ENCODE measurements around the gene TADA2A. TPM values are rescaled to one million over a fixed set of nuclear protein-coding genes. Genes with fewer than 3 reads are reported as not detected.
A peak's percentile ranks its signal among the peaks of the same experiment; 100 is the strongest.

Gene TADA2A
- total RNA-seq, 1 experiment from 2014 or later: 24.6 TPM

DNA sequence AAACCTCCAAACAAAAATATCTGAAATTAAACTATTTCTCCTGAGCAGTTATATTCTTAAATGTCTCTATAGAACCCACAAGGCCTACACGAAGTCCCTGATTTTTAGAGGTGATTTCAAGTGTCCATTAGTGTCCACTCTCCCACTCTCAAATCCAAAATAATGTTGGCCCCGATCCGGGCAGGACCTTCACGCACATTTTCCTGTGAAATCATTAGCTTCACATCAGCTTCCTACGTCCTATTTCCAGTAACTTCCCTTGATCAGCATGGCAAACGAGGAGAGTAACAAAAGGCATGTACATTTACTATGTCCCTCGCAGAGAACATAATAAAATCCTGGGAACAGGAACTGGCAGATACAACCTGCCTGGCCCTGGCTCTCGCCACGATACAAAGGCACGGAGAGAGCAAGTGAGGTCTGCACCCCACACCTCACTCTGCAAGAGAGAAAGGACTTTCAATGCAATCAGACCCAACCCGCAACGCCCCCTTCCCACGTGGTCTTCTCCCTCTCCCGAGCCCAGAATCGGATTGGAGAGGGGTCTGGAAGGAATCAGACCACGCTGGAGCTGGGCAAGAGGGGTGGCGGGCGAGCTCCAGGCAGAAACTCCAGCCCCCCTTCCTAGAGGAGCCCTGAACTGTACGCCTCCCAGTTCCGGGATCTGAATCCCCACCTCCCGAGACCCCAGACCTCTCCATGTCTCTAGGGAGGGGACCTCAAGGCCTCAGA lies 48.4 kb upstream of the TADA2A start:
- RAD21 ChIA-PET (ENCODE audit: low non-redundant PET in 1 of 2, low total read pairs in 2 of 2, uncharacterized antibody in 2 of 2, unreplicated experiment in 2 of 2): no interaction called here
- DNase-seq (ENCODE audit: low read depth, low spot score) (no peak), ATAC-seq (peak; percentile 12)
- Histone ChIP-seq H3K27ac (ENCODE audit: low read depth, low read length) (peak overlapping the region; percentile 86), H3K4me1 (ENCODE audit: control insufficient read depth in 1 of 2, insufficient read depth in 2 of 2, low read length in 2 of 2) (peaks cover 29 to 32% of the 10 kb centered on the region in 2 experiments), H3K27me3 (ENCODE audit: insufficient read depth, low read length) (no peaks in the 10 kb centered on the region), H3K4me3 (replicated peaks in 1 of 2; ENCODE audit: low read depth in 1 of 2, low read length in 2 of 2) (peak overlapping the region; percentile 93 to 96), H3K36me3 (ENCODE audit: control insufficient read depth in 1 of 2, insufficient read depth in 2 of 2, low read length in 2 of 2) (peaks cover 2 to 7% of the 10 kb centered on the region in 2 experiments; a peak in 1 of 4 replicates), H3K4me2 (ENCODE audit: low read length) (peak overlapping the region; percentile 84), H4K20me1 (ENCODE audit: insufficient read depth) (peaks cover 10% of the 10 kb centered on the region; the same call in 1 of the 2 replicates), H3K9me3 (ENCODE audit: control insufficient read depth in 1 of 2, insufficient read depth in 1 of 2, low read depth in 1 of 2, low read length in 2 of 2) (no peaks in the 10 kb centered on the region), H2AFZ (ENCODE audit: low read depth, low read length, poor library complexity, severe bottlenecking) (no peak overlapping the region), H3K9ac (ENCODE audit: low read length) (peak overlapping the region; percentile 99), H3K79me2 (ENCODE audit: insufficient read depth, low read length) (peaks cover 55% of the 10 kb centered on the region), H3K9me2 (ENCODE audit: insufficient read depth) (no peaks in the 10 kb centered on the region)
- intact Hi-C loops (cut with micrococcal nuclease): loop anchor here (5.0 kb wide), 1 partner anchor 39 kb away; no protein-coding TSS in a partner anchor
- no TSS peak for BruUV-seq (replicated peaks)
- TF ChIP-seq JUND (IDR thresholded peaks at IDR 0.05) (no peak), ELF1 (IDR thresholded peaks at IDR 0.05; ENCODE audit: borderline replicate concordance, low read depth) (no peak)
- CTCF ChIA-PET: interaction anchor here (0.6 to 1.3 kb wide), 4 partner anchors 15 to 251 kb away, joined by 3 to 8 read pairs (median 4); partner anchors contain the start of gene SYNRG
- POLR2A ChIA-PET: interaction anchor here (0.5 to 1.2 kb wide), 14 partner anchors 9 to 822 kb away, joined by 3 to 11 read pairs (median 4); partner anchors contain the start of gene C17orf78

DNA sequence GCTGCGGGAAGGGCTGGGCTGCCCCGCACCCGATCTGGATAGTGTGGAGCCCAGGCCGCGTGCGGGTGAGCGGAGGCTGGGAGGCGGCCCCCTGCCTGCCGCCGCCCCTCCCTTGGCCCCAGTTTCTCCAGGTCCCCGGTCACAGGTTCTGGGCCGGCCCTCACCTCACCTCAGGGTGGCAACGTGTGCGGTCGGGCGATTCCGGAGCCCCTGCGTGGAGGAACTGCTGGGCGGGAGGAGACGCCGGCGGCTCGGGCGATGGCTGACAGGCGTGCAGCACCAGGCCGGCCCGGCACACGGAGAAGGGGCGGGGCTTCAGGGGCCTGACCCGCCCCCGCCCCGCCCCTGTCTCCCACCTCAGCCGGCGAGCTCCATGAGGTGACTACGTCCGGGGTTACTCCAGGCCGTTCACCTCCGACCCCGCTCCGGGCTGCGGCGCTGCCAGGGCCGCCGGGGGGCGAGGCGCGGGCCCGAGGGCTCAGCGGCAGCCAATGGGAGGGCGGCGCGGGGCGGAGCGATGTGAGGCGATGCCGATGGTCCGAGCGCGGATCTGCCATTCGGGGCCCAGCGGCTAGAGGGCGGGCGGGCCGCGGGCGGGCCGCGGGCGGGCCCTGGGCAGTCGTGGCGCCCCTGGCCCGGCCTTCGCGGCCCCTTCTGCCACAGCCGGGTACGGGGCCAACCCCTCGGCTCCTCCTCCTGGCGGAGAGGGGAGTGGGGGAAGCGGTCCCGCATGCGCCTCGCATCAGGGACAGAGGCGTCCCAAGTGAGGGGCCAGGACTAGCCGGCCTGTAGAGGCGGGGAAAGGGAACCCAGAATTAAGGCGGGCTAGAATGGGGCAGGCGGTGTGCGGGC lies 47.6 kb upstream of the TADA2A start:
- POLR2A ChIA-PET: interaction anchor here (0.5 to 1.2 kb wide), 16 partner anchors 8 to 823 kb away, joined by 3 to 11 read pairs (median 4); partner anchors contain the start of gene C17orf78
- Histone ChIP-seq H3K4me3 (replicated peaks in 1 of 2; ENCODE audit: low read depth in 1 of 2, low read length in 2 of 2) (peak overlapping the region; percentile 93 to 96), H3K9me2 (ENCODE audit: insufficient read depth) (no peaks in the 10 kb centered on the region), H3K9ac (ENCODE audit: low read length) (peak overlapping the region; percentile 99), H3K79me2 (ENCODE audit: insufficient read depth, low read length) (peaks cover 48% of the 10 kb centered on the region), H3K4me1 (ENCODE audit: control insufficient read depth in 1 of 2, insufficient read depth in 2 of 2, low read length in 2 of 2) (peaks cover 29 to 32% of the 10 kb centered on the region in 2 experiments), H3K27ac (ENCODE audit: low read depth, low read length) (peak overlapping the region; percentile 86), H3K4me2 (ENCODE audit: low read length) (peak overlapping the region; percentile 84), H4K20me1 (ENCODE audit: insufficient read depth) (peaks cover 5% of the 10 kb centered on the region; the same call in 1 of the 2 replicates), H3K9me3 (ENCODE audit: control insufficient read depth in 1 of 2, insufficient read depth in 1 of 2, low read depth in 1 of 2, low read length in 2 of 2) (no peaks in the 10 kb centered on the region), H2AFZ (ENCODE audit: low read depth, low read length, poor library complexity, severe bottlenecking) (no peak overlapping the region), H3K27me3 (ENCODE audit: insufficient read depth, low read length) (no peaks in the 10 kb centered on the region), H3K36me3 (ENCODE audit: control insufficient read depth in 1 of 2, insufficient read depth in 2 of 2, low read length in 2 of 2) (peaks cover 2% of the 10 kb centered on the region in 2 experiments; a peak in 1 of 4 replicates)
- intact Hi-C loops (cut with micrococcal nuclease): loop anchor here (5.0 kb wide), 1 partner anchor 38 kb away; no protein-coding TSS in a partner anchor
- BruUV-seq (replicated peaks): no TSS peak
- CTCF ChIA-PET: interaction anchor here (0.6 to 1.3 kb wide), 4 partner anchors 14 to 250 kb away, joined by 3 to 8 read pairs (median 4); partner anchors contain the start of gene SYNRG
- ATAC-seq: peak; percentile 95
- peak; percentile 86 for DNase-seq (ENCODE audit: low read depth, low spot score)
- RAD21 ChIA-PET (ENCODE audit: low non-redundant PET in 1 of 2, low total read pairs in 2 of 2, uncharacterized antibody in 2 of 2, unreplicated experiment in 2 of 2): no interaction called here
- TF ChIP-seq TCF7L2 (IDR thresholded peaks at IDR 0.05; ENCODE audit: borderline replicate concordance, extremely low read depth, insufficient read depth, insufficient read length) (peak; percentile 11), FOSL1 (IDR thresholded peaks at IDR 0.05; ENCODE audit: low read depth) (no peak), CBX3 (IDR thresholded peaks at IDR 0.05; ENCODE audit: low read depth) (no peak), SIN3A (IDR thresholded peaks at IDR 0.05; ENCODE audit: low read depth) (peak; percentile 50; the same call in 1 of the 2 replicates), EGR1 (IDR thresholded peaks at IDR 0.05; ENCODE audit: low read depth) (no peak), SRF (IDR thresholded peaks at IDR 0.05; ENCODE audit: low read depth) (no peak), SP1 (IDR thresholded peaks at IDR 0.05; ENCODE audit: low read depth) (peak; percentile 64), POLR2AphosphoS5 (IDR thresholded peaks at IDR 0.05; ENCODE audit: low read depth, low read length) (peak; percentile 76), YY1 (IDR thresholded peaks at IDR 0.05; ENCODE audit: extremely low read depth, insufficient replicate concordance, low read depth, low read length) (peak; percentile 14), CEBPB (IDR thresholded peaks at IDR 0.05; ENCODE audit: low read depth) (no peak), ZFX (IDR thresholded peaks at IDR 0.05) (peak; percentile 75)
- TF ChIP-seq, protein P1, sequence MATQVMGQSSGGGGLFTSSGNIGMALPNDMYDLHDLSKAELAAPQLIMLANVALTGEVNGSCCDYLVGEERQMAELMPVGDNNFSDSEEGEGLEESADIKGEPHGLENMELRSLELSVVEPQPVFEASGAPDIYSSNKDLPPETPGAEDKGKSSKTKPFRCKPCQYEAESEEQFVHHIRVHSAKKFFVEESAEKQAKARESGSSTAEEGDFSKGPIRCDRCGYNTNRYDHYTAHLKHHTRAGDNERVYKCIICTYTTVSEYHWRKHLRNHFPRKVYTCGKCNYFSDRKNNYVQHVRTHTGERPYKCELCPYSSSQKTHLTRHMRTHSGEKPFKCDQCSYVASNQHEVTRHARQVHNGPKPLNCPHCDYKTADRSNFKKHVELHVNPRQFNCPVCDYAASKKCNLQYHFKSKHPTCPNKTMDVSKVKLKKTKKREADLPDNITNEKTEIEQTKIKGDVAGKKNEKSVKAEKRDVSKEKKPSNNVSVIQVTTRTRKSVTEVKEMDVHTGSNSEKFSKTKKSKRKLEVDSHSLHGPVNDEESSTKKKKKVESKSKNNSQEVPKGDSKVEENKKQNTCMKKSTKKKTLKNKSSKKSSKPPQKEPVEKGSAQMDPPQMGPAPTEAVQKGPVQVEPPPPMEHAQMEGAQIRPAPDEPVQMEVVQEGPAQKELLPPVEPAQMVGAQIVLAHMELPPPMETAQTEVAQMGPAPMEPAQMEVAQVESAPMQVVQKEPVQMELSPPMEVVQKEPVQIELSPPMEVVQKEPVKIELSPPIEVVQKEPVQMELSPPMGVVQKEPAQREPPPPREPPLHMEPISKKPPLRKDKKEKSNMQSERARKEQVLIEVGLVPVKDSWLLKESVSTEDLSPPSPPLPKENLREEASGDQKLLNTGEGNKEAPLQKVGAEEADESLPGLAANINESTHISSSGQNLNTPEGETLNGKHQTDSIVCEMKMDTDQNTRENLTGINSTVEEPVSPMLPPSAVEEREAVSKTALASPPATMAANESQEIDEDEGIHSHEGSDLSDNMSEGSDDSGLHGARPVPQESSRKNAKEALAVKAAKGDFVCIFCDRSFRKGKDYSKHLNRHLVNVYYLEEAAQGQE (IDR thresholded peaks at IDR 0.05; ENCODE audit: low read depth): no peak
- TF ChIP-seq, protein P2, sequence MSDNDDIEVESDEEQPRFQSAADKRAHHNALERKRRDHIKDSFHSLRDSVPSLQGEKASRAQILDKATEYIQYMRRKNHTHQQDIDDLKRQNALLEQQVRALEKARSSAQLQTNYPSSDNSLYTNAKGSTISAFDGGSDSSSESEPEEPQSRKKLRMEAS (IDR thresholded peaks at IDR 0.05): peak; percentile 59
